ENCODE results near the gene DMC1.

GRCh38 chr22:38490915-38491314 lies 79.1 kb downstream of the DMC1 start:
- TF ChIP-seq CTCF (conservative IDR thresholded peaks at IDR 0.05; ENCODE audit: low read depth in 2 of 2) (no peak), POLR2AphosphoS5 (IDR thresholded peaks at IDR 0.05; ENCODE audit: low read depth) (no peak), EZH2 (IDR thresholded peaks at IDR 0.05; ENCODE audit: low read depth, unreplicated experiment) (no peak), REST (IDR thresholded peaks at IDR 0.05; ENCODE audit: unreplicated experiment) (no peak), EZH2phosphoT487 (IDR thresholded peaks at IDR 0.05; ENCODE audit: unreplicated experiment) (no peak), CREB1 (CRISPR knock-in tag; IDR thresholded peaks at IDR 0.05; ENCODE audit: low read depth) (no peak), ZNF114 (CRISPR knock-in tag; IDR thresholded peaks at IDR 0.05) (no peak), JUNB (IDR thresholded peaks at IDR 0.05; ENCODE audit: unreplicated experiment) (no peak), ZNF462 (CRISPR knock-in tag; IDR thresholded peaks at IDR 0.05) (no peak)
